ENCODE data around the gene CUL4B.

DNA sequence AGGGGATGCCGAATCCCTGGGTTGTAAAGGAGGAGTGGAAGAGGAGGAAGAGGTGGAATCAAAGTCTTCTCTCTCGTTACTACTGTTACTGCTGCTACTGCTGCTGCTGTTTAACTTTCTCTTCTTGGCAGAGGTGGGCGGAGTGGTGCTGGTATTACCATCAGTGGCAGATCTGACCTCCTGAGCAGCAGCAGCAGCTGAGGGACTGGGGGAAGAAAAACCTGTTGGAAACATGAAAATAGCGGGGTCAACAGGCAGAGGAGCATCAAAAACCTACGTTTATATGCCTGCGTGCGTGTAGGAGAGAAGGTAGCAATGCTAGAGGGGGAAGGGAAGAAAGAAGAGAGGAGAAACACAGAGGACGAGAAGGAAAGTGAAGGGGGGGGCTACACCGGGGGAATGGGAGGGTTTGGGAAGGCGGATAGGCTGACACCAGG lies 339 bp downstream of the CUL4B start:
- TF ChIP-seq, protein P1, sequence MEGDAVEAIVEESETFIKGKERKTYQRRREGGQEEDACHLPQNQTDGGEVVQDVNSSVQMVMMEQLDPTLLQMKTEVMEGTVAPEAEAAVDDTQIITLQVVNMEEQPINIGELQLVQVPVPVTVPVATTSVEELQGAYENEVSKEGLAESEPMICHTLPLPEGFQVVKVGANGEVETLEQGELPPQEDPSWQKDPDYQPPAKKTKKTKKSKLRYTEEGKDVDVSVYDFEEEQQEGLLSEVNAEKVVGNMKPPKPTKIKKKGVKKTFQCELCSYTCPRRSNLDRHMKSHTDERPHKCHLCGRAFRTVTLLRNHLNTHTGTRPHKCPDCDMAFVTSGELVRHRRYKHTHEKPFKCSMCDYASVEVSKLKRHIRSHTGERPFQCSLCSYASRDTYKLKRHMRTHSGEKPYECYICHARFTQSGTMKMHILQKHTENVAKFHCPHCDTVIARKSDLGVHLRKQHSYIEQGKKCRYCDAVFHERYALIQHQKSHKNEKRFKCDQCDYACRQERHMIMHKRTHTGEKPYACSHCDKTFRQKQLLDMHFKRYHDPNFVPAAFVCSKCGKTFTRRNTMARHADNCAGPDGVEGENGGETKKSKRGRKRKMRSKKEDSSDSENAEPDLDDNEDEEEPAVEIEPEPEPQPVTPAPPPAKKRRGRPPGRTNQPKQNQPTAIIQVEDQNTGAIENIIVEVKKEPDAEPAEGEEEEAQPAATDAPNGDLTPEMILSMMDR (IDR thresholded peaks at IDR 0.05; ENCODE audit: low read depth, low read length, poor library complexity, severe bottlenecking), result no peak
- TF ChIP-seq EZH2phosphoT487 (IDR thresholded peaks at IDR 0.05; ENCODE audit: borderline replicate concordance, low read length), result no peak

Data from DOHH2 (cell line).